Measurements from ENCODE around the gene LYRM1.
"Not testable (repeated sequence)": the region's sequence is repeated elsewhere in the genome, so short reads cannot be mapped to it uniquely, and the experiment has no call there.

Gene LYRM1

DNA sequence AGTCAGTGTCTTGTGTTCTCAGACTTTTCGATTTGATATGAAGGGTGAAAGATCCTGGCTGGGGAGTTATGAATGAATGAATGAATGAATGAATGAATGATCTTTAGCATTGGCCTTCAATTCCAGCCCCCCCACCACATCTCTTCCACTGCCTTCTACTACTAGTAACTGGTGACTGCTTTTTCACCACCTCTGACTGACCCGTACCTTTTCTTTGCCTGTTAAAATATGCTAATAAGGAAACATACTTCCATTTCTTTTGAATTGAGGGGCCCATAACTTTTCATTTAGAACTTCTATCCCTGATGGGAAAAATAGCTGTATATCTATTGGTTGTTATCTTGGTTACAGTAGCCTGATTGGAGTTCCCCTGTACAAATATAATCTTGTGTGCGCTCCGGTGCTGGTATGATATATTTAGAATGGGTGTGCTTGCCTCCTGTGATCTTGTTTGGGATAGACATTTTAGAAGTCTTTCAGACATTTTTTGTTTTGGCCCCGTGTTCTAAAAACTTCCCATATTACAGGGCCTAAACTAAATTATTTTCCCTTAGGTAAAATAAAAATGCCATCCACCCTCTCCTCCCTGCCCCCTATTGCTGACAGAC lies 3.4 kb downstream of the LYRM1 start:
- DNase-seq, result no peak

DNA sequence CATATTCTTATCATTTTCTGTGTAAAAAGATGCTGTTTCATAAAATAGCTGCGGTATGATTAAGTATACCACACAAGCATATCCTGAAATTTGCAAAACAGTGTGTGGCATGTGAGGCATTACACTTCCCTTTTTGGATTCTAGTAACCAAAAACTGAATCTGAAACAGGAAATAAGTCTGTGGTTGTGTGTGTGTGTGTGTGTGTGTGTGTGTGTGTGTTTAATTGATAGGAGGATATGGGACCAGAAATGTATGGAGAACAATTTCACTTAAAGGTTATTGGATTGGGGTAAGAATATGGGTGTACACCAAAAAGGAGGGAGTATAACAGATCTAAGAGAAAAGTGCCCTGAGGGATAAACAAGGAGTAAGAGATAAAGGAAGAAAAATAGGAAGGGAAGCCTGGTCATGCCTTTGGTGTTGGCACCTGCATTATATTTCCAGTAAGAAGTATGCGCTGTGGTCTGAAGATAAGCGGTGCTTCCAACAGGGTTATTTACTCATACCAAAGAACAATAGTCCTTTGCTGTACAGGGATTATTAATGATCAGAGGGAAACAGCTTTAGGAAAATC lies 4.0 kb downstream of the LYRM1 start:
- DNase-seq, result peak; percentile 30

- DNase-seq, result no peak
Measured at GRCh38 chr16:20905576-20905975, 5.0 kb downstream of the LYRM1 start.

GRCh38 chr16:20906341-20907255 lies 6.0 kb downstream of the LYRM1 start:
- no peak for DNase-seq

GRCh38 chr16:20910781-20911321 lies 10.3 kb downstream of the LYRM1 start:
- no peak for DNase-seq

DNA sequence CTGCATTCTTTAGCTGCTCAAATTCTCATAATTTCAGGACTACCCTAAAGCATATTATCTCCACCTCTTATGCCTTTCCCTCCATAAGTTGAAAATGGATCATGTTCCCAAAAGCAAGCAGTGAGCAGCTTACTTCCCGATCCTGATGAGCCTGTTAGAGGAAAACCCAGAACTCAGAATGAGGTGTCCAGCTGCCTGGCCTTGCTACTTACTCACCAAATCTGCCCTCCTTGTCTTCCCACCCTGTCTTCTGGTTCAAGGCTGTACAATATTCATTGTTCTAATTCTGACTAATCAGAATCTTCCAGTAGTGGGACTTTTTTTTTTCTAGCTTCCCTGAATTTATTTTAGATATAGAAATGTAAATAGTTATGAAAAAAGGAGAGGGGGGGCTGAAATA lies 10.8 kb downstream of the LYRM1 start:
- DNase-seq, result no peak

DNA sequence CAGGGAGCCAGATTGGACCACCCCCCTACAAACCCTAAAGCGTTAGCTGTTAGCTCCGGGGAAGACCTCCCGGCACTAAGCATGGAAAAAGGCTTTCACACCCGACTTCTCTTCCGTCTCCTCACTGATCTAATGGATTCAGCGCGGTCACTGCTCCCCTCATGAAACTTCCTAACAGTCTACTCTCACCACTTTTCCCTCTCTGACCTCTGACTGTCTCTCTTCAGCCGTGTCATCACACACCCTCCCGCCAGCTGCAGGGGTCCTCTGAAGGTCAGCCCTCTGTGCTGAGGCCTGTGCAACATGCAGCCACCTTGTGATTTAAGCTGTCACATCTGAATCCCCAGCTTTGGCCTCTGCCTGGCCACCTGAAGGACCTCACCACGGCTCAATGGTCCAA lies 15.7 kb downstream of the LYRM1 start:
- no peak for DNase-seq

DNA sequence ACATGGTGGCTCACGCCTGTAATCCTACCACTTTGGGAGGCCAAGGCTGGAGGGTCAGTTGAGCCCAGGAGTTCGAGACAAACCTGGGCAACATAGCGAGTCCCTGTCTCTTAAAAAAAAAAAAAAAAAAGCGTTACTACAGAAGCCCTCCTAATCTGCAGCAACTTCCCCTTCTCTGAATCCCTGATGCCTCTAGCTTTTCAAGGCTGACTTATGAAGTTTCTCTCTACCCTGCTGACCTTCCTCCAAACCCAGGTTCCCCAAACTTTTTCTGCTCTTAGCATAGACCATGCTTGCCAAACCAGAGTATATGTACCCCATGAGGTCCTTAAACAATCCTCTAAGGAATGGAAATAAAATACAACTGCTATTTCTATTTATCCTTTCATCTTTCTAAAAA lies 16.4 kb downstream of the LYRM1 start:
- no peak for DNase-seq

- no peak for DNase-seq
Measured at GRCh38 chr16:20918486-20919239, 18.1 kb downstream of the LYRM1 start.

- DNase-seq, result no peak
Measured at GRCh38 chr16:20920091-20920490, 19.5 kb downstream of the LYRM1 start.

GRCh38 chr16:20920799-20921198 lies 20.2 kb downstream of the LYRM1 start:
- no peak for DNase-seq

DNA sequence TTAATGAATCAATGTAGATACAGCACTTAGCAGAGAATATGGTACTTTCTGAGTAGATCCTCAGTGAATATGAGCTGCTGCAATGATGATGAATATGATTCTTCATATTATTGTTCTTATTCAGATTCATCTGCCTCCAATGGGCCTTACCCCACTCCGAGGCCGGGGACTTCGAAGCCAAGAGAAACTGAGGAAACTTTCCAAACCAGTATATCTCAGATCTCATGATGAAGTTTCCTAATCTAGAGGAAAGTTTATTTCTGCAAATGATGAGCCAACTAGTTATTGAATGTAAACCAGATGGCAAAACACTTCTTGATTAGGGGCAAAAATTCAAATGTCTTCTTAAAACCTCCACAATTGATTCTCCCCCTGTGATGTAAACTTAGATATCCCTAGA lies 23.3 kb downstream of the LYRM1 start:
- no peak for DNase-seq

GRCh38 chr16:20925751-20926150 lies 25.2 kb downstream of the LYRM1 start:
- DNase-seq, result no peak

GRCh38 chr16:20928774-20929411 lies 28.3 kb downstream of the LYRM1 start:
- DNase-seq, result no peak

DNA sequence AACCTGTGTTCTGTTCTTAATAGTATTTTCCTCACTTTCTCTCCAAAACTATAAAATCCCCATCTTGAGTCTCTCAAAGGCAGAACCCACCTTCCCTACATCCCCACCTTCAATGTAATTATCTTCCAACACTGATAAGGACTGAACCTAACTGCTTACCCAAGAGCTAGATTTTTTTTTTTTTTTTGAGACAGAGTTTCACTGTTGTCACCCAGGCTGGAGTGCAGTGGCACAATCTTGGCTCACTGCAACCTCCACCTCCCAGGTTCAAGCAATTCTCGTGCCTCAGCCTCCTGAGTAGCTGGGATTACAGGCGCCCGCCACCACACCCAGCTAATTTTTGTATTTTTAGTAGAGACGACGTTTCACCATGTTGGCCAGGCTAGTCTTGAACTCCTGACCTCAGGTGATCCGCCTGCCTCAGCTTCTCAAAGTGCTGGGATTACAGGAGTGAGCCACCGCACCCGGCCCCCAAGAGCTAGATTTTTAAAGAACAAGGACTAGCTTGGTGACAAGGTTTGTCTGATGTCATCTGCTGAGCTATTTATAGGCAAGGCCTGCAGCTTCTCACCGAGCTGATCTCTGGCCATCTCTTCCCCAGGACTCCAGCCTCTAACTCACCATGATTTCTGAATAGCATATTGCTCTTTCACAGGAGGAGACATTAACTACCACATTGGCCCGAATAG lies 29.2 kb downstream of the LYRM1 start:
- not testable (repeated sequence) for DNase-seq

- DNase-seq, result no peak
Measured at GRCh38 chr16:20930365-20930690, 29.8 kb downstream of the LYRM1 start.

GRCh38 chr16:20931066-20931600 lies 30.6 kb downstream of the LYRM1 start:
- no peak for DNase-seq

DNA sequence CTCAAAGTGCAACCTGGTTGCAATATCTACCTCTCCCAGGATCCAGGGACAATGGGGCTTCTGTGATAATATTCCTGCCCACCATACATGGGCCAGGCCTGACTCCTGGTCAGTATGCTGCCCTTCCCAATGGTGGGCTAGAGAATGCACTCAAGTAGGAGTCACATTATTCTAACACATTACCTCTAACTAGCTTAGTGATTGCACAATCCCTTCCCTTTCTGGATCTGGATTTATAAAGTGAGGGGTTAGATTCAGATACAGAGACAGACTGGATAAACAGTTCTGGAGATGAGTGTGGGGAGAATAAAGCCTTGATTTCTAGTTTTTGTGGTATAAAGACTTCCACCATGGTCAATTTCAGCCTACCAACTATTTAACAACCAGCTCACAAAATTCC lies 33.0 kb downstream of the LYRM1 start:
- DNase-seq, result no peak

- no peak for DNase-seq
Measured at GRCh38 chr16:20937736-20938135, 37.2 kb downstream of the LYRM1 start.

- no peak for DNase-seq
Measured at GRCh38 chr16:20938426-20938825, 37.9 kb downstream of the LYRM1 start.

- no peak for DNase-seq
Measured at GRCh38 chr16:20939611-20940010, 39.0 kb downstream of the LYRM1 start.

All from CD4-positive, alpha-beta T cell treated with Interferon gamma for 1 hour (primary cell).